OCI-M2 (cell line): Measurements from ENCODE around the gene CSRP3.

ENCODE experiments used
- DNase-seq: peaks from one replicate; lab custom pipeline; 2025; ENCODE audit not compliant: unreplicated experiment; lab: John Stamatoyannopoulos, UW

Gene CSRP3

DNA sequence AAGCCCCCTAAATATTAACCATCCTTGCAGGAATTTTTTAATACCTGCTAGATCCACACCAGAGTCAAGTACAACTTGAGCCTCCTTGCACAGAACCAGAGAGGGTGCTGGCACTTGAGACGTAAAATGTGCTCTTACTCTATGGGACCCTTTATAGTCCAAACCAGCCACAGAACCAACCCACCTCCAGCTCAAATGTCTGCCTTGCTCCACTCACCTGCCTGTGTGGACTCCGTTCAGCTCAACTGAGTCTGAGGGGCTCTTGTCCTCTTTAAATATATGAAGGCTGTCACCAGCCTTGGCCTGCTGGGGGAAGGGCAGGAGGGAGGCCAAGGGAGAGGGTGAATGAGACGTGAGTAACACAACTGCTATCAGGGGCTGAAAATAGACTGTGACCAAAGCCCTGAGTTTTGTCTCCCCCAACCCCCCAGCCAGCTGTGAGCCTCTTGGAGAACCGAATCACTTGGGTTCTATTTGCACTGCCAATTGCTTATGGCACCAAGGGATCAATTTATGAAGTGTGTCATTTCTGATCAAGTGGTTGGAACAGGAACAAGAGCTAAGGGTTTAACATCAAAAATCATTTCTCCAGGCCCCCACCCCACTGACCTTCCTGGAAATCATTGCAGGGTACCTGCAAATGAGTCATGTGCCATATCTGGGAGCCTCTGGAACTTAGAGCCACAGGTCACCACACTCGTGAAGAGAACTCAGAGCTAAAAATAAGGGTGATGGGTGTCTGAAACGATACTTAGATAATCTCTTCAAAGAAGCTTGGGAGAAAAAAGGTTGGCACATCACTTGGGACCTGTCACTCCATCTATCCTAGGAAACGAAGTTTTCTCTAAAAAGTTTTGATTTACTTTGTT lies at the start of gene CSRP3:
TSS of gene CSRP3 (minus strand) at position 247 of the 869 bp plus-strand sequence. CDS start 9,535 bp downstream, outside the sequence.
- no peak for DNase-seq

DNA sequence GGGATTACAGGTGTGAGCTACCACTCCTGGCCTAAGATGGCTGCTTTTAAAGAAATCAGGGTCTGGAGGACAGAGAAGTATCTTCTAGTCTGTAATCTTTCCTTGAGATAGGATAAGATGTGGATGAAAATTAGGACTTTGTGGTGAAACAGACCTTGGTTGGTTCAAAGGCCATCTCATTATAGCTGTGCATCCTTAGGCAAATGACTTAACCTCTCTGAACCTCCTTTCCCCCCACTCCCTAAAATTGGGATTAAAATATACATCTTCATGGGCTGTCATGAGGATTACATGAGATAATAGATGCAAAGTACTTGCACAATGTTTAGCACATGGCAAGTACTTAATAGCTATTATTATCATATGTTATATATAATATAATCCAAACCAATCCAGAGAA lies 49.8 kb upstream of the CSRP3 start:
- DNase-seq = no peak

GRCh38 chr11:19246816-19247215 lies 45.0 kb upstream of the CSRP3 start:
- DNase-seq = no peak

GRCh38 chr11:19245351-19245750 lies 43.6 kb upstream of the CSRP3 start:
- no peak for DNase-seq

DNA sequence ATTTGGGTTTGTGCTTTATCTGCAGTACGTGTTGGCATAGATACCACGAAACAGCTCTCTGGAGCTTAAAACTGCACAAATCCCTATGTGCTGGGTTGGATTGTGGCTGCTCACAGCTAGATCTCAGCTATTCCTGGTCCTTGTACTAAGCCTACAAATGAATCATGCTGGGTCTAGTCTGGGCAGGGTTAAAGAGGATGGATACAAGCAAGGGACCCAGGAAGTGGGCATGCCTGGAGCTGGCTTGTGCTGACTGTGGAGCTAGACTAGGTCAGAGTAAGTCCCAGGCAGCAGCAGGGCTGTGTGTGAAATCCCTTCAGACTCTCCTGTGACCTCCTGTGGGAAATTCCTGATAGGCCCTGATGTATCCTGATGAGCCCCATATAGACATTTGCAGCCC lies 42.8 kb upstream of the CSRP3 start:
- no peak for DNase-seq

DNA sequence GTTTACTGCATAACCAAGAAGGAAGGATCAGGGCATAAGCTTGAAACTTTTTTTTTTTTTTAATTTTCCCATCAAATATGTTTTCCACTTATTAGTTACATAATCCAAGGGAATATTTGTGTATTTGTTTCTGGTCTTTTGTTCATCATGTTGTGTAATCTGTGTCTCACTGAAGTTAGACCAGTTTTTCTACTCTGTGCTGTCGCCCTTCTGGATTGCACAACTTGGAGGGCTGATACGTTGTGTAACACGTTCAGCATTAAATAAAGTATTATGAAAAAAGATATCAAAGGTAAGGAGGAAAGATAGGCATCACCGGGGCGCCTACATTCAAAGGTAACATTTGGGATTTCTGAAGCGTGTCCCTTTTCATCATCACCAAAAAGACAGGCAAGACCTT lies 42.3 kb upstream of the CSRP3 start:
- no peak for DNase-seq

GRCh38 chr11:19243613-19244012 lies 41.8 kb upstream of the CSRP3 start:
- DNase-seq = no peak

DNA sequence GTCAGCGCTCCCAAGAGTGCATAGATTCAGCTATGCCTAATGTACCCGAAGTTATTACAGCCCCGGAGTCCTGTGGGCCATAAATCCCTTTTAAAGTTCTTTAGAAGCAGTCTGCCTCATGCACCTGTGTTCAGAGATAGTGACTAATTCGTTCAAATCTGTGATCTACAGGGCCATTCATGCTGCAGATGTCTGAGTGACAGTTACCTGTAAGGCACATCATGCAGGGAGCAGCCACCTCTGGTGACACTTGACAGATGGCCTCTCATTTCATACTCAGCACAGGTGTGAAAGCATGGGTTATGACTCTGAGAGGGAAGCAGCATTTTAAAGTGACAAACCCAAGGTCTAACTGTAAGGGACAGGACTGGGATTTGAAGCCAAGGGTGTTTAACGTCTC lies 41.4 kb upstream of the CSRP3 start:
- no peak for DNase-seq

GRCh38 chr11:19242179-19242932 lies 40.6 kb upstream of the CSRP3 start:
- DNase-seq = no peak

DNA sequence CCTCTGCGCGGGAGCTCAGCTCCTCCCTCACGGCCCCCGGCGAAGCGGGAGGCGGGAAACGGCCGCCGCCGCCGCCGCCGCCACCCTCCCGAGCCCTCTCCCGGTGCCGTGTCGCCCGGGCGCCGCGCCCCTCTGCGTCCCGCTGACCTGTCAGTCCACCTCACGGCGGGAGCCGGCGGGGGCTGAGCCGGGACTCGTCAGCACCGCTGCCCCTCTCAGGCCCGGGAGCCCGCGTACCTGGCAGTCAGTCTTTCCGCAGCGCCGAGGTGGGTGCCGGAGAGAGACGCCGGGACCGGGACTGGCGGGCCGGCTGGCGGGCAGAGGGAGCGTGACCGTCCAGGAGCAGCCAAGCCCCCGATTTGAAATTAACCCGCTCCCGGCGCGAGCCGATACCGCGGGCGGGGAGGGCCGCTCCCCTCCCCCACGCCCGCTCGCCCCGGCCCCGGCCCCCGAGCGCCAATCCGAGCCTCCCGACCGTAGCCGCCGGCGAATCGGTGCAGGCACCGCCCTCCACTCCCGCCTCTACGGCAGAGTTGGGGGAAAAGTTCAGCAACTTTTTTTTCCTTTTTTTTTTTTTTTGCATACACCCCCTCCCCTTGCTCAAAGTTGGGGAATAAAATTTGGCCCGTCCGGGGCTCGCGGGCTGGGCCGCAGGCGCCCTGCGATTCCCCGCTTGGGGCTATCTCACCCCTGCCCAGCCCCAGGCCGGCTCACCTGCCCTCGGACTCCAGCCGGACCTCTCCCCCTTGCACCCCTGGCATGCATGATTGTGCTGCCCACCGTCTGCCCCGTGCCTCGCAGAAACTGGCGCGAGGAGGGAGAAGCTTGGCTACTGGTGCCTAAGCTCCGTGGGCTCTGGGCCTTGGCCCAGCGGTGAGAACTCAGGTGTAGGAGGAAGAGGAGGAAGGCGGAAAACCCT lies 39.7 kb upstream of the CSRP3 start:
- DNase-seq = no peak

DNA sequence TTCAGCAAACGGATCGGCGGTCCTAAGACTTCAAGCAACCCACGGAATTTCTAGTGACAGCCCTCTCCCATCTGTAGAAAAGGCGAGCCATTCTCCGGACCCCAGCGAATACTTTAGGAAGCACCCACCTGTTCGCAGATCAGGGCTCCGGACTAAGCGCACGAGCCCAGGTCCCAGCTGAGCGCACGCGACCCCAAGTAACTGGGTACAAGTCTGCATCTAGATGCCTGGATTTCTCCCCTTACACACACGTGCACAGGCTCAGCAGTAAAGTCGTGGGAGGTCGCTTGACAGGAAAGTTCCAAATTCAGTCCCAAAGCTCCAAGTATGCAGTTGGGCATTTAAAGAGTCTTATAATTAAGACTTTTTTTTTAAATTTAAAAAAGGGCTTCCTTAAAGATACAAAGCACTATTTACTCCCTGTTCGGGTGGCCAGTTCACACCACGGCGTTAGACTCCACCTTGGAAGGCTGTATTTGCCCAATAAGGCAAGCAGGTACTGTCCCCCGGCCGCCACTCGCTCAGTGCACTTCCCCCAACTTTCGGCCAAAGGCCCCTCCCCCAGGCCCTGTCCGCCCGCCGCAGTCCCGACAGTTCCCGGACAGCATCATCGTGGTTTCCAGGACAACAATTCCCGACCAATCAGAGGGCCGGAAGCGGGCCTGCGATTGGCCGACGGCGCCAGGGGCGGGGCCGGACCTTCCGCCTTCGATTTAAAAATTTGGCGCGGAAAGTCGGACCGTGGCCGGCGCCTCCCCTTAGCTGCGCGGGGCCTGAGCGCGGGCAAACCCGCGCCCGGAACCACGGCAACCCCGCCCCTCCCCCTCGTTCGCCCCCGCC lies 38.9 kb upstream of the CSRP3 start, which contains the start of gene E2F8:
TSS of gene E2F8 (minus strand) at position 526 of the 840 bp plus-strand sequence. CDS start 824 bp downstream, outside the sequence.
- DNase-seq = peak; percentile 61

- no peak for DNase-seq
Measured at GRCh38 chr11:19239039-19239438, 37.3 kb upstream of the CSRP3 start.

DNA sequence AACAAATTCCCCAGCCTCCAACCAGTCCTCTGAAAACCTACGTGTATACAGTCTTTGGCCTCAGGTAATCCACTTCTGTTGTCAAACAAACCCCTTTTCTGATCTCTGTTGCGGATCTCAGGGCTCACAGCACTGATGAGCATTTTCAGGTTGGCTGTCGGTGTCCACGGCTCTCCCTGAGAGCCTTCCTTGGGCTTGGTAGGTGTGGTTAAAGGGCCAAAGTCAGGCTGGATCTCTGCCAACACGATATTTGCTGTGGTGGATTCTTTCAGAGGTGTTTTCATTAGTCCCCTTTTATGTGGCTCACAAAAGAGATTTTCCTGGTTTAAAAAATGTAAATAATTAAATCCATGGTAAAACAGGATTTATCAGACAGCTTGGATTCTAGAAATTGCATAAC lies 36.0 kb upstream of the CSRP3 start:
- DNase-seq = no peak

DNA sequence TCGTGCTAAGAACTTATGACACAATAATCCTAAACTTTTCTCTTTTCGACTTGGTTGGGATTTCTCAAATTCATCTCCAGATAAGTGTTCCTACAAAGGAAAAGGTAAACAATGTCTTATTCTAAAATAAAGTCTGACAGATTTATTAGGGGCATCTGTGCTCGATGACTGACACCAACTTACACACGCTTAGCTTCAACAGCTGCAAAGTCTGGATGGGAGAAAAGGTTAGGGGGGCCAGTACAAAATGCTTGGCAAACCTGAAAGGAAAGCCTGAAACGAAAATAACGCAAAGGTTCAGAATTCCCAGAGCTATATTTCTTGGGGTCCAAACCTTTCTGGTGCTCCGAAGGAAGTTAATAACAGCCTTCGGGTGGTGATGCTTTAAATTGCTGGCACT lies 35.6 kb upstream of the CSRP3 start:
- DNase-seq = no peak

DNA sequence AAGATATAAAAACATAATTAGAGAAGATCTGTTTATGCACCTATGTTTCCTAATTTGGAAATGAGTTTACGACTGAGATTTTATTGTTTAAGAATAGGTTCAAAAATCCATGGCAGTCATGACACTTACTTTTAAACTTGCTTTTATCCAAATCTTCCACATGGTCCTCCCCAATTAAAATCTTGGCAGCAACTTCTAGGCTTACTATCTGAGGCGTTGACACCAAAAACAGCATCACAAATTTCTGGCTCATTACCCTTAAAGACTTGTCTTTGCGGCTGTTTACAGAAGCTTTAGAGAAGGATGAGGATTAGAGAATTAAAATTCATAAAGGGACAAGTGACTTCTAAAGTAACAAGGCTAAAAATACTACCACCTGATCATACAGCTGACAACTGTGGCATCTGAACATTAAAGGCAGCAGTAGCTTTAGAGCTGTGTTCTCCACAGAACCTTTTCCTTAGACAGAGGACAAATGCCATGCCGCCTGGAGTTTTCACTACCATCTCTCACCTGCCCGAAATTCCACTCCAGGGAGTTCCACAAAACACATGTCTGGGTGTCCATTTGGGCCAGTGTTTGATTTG lies 32.5 kb upstream of the CSRP3 start:
- no peak for DNase-seq

- no peak for DNase-seq
Measured at GRCh38 chr11:19232910-19233503, 31.2 kb upstream of the CSRP3 start.

- DNase-seq = no peak
Measured at GRCh38 chr11:19229671-19230070, 27.9 kb upstream of the CSRP3 start.

DNA sequence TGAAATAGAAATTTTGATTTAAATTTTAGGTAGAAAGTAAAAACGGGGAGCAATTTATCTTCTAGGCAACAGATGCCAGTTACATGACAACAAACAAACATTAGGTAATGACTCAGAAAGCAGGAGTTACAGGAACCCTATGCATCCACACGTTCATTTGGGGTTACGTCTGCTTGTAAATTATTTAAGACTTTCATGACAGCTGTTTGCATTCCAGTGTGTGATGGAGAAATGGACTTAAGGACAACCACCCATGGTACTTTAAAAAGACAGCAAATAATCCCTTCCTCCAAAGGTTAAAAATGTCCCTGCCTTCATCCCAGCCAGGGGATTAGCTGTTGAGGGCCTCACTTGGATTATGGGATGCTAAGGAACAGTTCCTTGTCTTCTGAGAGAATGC lies 27.2 kb upstream of the CSRP3 start:
- no peak for DNase-seq

- no peak for DNase-seq
Measured at GRCh38 chr11:19226378-19227195, 24.8 kb upstream of the CSRP3 start.
